Activated naive CD8-positive, alpha-beta T cell treated with anti-CD3 and anti-CD28 coated beads, Interleukin-2, amount 10 ng/mL, durations not matched to agents 7 days and 5 days (primary cell): Measurements from ENCODE around the gene MMRN1. TPM values are rescaled to one million over a fixed set of nuclear protein-coding genes. Genes with fewer than 3 reads are reported as not detected.
"Not testable (repeated sequence)": the region's sequence is repeated elsewhere in the genome, so short reads cannot be mapped to it uniquely, and the experiment has no call there.

Experiments
- ATAC-seq: fragments of 150-1000 bp; cut with Tn5 transposase; one replicate; pipeline ENCODE4 v1.10.0; 2021; ENCODE audit warnings: low read depth, moderate library complexity
- POLR2A ChIA-PET: fragments of 350-600 bp; sonication (Branson Sonifier 250); formaldehyde crosslinking; loops from one replicate; lab custom pipeline; 2021; ENCODE audit warnings: antibody characterized with exemption; lab: Charles Lee
- DNase-seq: peaks from one replicate; pipeline ENCODE4 v3.0.0; 2021
- H3K27ac Mint-ChIP-seq: one replicate; pipeline ENCODE4 v1.8.0; 2022; ENCODE audit warnings: mild to moderate bottlenecking, mixed read lengths
- H3K27me3 Mint-ChIP-seq: one replicate; pipeline ENCODE4 v1.8.0; 2022; ENCODE audit warnings: mild to moderate bottlenecking, moderate library complexity, mixed read lengths
- H3K36me3 Mint-ChIP-seq: one replicate; pipeline ENCODE4 v1.8.0; 2021; ENCODE audit warnings: mild to moderate bottlenecking, mixed read lengths
- H3K4me1 Mint-ChIP-seq: one replicate; pipeline ENCODE4 v1.8.0; 2021; ENCODE audit warnings: mixed read lengths
- H3K4me3 Mint-ChIP-seq: one replicate; pipeline ENCODE4 v1.8.0; 2022; ENCODE audit warnings: mild to moderate bottlenecking, moderate library complexity, mixed read lengths
- H3K9me3 Mint-ChIP-seq: one replicate; pipeline ENCODE4 v1.8.0; 2021; ENCODE audit warnings: mixed read lengths
- total RNA-seq, 2 experiments: library from RNA; stranded (reverse); gene quantifications; one replicate each; pipeline ENCODE4 v1.2.3, GENCODE V29; 2021

Gene MMRN1
- total RNA-seq, 2 experiments from 2014 or later: 0.28 to 0.43 TPM

GRCh38 chr4:89898304-89898716, 3.7 kb downstream of the MMRN1 start:
- POLR2A ChIA-PET: no interaction called here
- ATAC-seq (no peak), DNase-seq (no peak)
- Mint-ChIP-seq H3K4me1 (peaks cover 15% of the 10 kb centered on the region), H3K9me3 (no peaks in the 10 kb centered on the region), H3K27me3 (no peaks in the 10 kb centered on the region), H3K27ac (no peak overlapping the region), H3K4me3 (no peak overlapping the region), H3K36me3 (no peaks in the 10 kb centered on the region)

GRCh38 chr4:89899152-89899551, 4.5 kb downstream of the MMRN1 start:
- Mint-ChIP-seq H3K4me3 (no peak overlapping the region), H3K27ac (no peak overlapping the region), H3K4me1 (peaks cover 13% of the 10 kb centered on the region), H3K27me3 (no peaks in the 10 kb centered on the region), H3K9me3 (no peaks in the 10 kb centered on the region), H3K36me3 (no peaks in the 10 kb centered on the region)
- POLR2A ChIA-PET: no interaction called here
- ATAC-seq: no peak
- DNase-seq: no peak

- no peak for DNase-seq
- Mint-ChIP-seq H3K4me1 (peaks cover 9% of the 10 kb centered on the region), H3K27ac (no peak overlapping the region), H3K36me3 (no peaks in the 10 kb centered on the region), H3K27me3 (peaks cover 3% of the 10 kb centered on the region), H3K4me3 (no peak overlapping the region), H3K9me3 (no peaks in the 10 kb centered on the region)
- ATAC-seq: no peak
- POLR2A ChIA-PET: no interaction called here
Measured at GRCh38 chr4:89899854-89900253, 5.2 kb downstream of the MMRN1 start.

- POLR2A ChIA-PET, H3K4me3 Mint-ChIP-seq, H3K36me3 Mint-ChIP-seq, H3K4me1 Mint-ChIP-seq, H3K27ac Mint-ChIP-seq, H3K9me3 Mint-ChIP-seq: not testable (repeated sequence)
- peaks cover 17% of the 10 kb centered on the region for H3K27me3 Mint-ChIP-seq
- peak; percentile 38 for DNase-seq
- ATAC-seq: peak; percentile 85
Measured at GRCh38 chr4:89901808-89902431, 7.3 kb downstream of the MMRN1 start.

DNA sequence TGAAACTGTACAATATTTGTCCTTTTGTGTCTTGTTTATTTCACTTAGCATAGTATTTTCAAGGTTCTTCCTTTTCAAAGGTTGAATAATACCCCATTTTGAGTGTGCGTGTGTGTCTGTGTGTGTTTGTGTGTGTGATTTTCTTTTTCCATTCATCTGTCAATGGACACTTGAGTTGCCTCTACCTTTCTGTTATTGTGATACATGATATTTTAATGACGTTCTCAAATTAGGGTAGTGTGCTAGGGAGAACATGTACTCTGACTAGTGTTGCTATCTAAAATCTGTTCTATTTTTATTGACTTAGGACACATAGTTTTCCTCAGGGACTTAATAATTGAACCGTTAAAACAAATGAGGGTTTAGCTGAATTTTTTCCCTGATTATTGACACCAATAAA, 9.9 kb downstream of the MMRN1 start:
- POLR2A ChIA-PET: no interaction called here
- no peaks in the 10 kb centered on the region for H3K36me3 Mint-ChIP-seq

GRCh38 chr4:89906316-89906715, 11.7 kb downstream of the MMRN1 start:
- DNase-seq (no peak), ATAC-seq (no peak)
- Mint-ChIP-seq H3K27ac (no peak overlapping the region), H3K4me1 (peaks cover 2% of the 10 kb centered on the region), H3K27me3 (peaks cover 30% of the 10 kb centered on the region), H3K4me3 (no peak overlapping the region), H3K36me3 (no peaks in the 10 kb centered on the region), H3K9me3 (no peaks in the 10 kb centered on the region)
- POLR2A ChIA-PET: no interaction called here

More for the DNA sequence above, 9.9 kb downstream of the MMRN1 start:
- H3K4me1 Mint-ChIP-seq: peaks cover 2% of the 10 kb centered on the region
- H3K4me3 Mint-ChIP-seq: no peak overlapping the region
- no peak for DNase-seq
- no peaks in the 10 kb centered on the region for H3K9me3 Mint-ChIP-seq
- ATAC-seq: no peak
- no peak overlapping the region for H3K27ac Mint-ChIP-seq
- peaks cover 30% of the 10 kb centered on the region for H3K27me3 Mint-ChIP-seq

GRCh38 chr4:89906777-89907521, 12.3 kb downstream of the MMRN1 start:
- H3K4me1 Mint-ChIP-seq: peaks cover under 1% of the 10 kb centered on the region
- DNase-seq: no peak
- H3K27me3 Mint-ChIP-seq: peaks cover 30% of the 10 kb centered on the region
- ATAC-seq: no peak
- H3K36me3 Mint-ChIP-seq: no peaks in the 10 kb centered on the region
- POLR2A ChIA-PET: no interaction called here
- no peaks in the 10 kb centered on the region for H3K9me3 Mint-ChIP-seq
- H3K4me3 Mint-ChIP-seq: no peak overlapping the region
- H3K27ac Mint-ChIP-seq: no peak overlapping the region

- POLR2A ChIA-PET: no interaction called here
- ATAC-seq (no peak), DNase-seq (no peak)
- Mint-ChIP-seq H3K27ac (no peak overlapping the region), H3K4me1 (no peaks in the 10 kb centered on the region), H3K9me3 (no peaks in the 10 kb centered on the region), H3K27me3 (peaks cover 27% of the 10 kb centered on the region), H3K36me3 (no peaks in the 10 kb centered on the region), H3K4me3 (no peak overlapping the region)
Measured at GRCh38 chr4:89909889-89910288, 15.2 kb downstream of the MMRN1 start.

DNA sequence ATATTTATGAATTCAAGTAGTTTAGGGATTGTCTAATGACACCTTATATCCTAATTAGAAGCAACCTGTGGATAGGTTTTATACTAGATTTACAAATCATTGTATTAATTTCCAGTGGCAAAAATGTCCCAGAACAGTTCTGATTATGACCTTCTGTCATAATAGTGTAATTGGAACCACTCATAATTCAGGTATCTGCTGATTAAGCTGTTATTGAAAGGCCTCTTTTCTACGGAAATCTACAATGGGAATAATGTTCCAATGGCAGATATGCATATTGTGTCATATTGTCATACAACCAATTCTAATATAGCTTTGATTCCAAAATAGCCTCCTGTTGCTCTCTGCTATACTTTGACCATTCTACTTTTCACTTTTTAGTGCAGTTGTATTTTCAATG, 19.0 kb downstream of the MMRN1 start:
- DNase-seq: no peak
- H3K4me1 Mint-ChIP-seq: no peaks in the 10 kb centered on the region
- no peak for ATAC-seq
- no peak overlapping the region for H3K4me3 Mint-ChIP-seq
- peaks cover 20% of the 10 kb centered on the region for H3K27me3 Mint-ChIP-seq
- H3K27ac Mint-ChIP-seq: no peak overlapping the region
- no peaks in the 10 kb centered on the region for H3K36me3 Mint-ChIP-seq
- POLR2A ChIA-PET: no interaction called here
- no peaks in the 10 kb centered on the region for H3K9me3 Mint-ChIP-seq

DNA sequence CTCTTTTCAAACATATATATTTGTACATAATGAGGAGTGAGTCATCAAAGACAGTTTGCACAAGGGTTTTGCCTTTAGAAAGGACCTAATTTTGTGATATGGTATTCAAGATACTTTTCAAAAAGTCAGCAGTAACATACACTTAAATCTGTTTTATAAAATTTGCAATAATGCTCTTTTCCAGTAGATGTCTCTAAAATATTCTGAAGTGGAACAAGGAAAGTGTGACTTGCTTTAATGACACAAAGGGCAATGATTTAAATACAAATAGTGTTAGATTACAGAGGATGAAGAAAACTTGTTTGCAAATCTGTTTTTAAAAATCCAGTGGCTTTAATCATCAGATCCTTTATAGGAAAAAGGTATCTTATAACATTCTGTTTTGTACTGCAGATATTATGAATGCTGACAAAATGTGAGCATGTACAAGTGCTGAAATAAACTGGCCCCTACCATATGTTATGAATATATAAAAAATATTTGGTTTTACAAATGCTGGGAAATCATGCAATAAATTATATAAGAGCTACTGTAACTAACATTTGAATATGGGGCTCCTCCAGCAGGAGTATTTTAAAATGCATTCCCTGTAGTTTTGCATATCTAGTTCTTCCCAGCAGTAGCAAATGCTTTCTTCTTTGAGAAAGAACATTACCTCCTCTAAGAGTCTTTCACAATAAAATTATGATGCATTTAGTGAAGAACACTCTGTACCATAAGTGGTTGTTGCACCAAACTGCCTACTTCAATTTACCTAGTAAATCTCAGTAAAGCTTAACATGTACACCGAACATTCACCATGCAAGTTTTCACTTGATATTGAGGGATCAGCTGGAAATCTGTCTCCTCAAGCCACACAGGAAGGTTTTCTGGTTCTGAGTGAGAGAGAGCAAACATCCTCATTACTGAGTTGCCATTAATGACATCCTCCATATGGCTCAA, 20.2 kb downstream of the MMRN1 start:
- no peak overlapping the region for H3K4me3 Mint-ChIP-seq
- no peak overlapping the region for H3K27ac Mint-ChIP-seq
- POLR2A ChIA-PET: interaction anchor here (0.6 kb wide), 2 partner anchors 464 to 469 kb away, joined by 3 read pairs; no protein-coding TSS in a partner anchor
- H3K9me3 Mint-ChIP-seq: no peaks in the 10 kb centered on the region
- DNase-seq: no peak
- no peaks in the 10 kb centered on the region for H3K36me3 Mint-ChIP-seq
- no peak for ATAC-seq
- H3K4me1 Mint-ChIP-seq: no peaks in the 10 kb centered on the region
- peaks cover 18% of the 10 kb centered on the region for H3K27me3 Mint-ChIP-seq

DNA sequence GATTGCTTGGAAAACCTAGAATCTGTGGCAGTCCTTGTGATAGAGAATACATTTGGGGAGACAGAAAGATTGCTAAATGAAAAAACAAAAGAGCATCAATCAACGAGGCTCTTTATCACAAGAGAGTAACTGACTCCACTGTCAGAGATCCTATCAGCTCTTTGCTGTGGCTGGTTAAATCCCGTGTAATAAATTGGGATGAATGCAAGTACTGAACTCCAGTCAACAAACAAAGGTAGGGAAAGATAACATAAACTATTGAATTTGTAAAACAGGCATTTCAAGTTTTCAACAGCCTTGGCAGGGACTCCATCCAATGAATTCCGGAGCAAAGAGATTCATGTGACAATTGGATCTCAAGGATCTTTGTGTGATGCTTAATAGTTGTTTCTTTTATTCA, 21.3 kb downstream of the MMRN1 start:
- peaks cover 22% of the 10 kb centered on the region for H3K27me3 Mint-ChIP-seq
- no peak for DNase-seq
- no peak overlapping the region for H3K27ac Mint-ChIP-seq
- H3K36me3 Mint-ChIP-seq: no peaks in the 10 kb centered on the region
- H3K4me1 Mint-ChIP-seq: no peaks in the 10 kb centered on the region
- ATAC-seq: no peak
- H3K4me3 Mint-ChIP-seq: no peak overlapping the region
- POLR2A ChIA-PET: interaction anchor here (0.6 kb wide), 2 partner anchors 465 to 470 kb away, joined by 3 read pairs; no protein-coding TSS in a partner anchor
- no peaks in the 10 kb centered on the region for H3K9me3 Mint-ChIP-seq

- no peak for DNase-seq
- Mint-ChIP-seq H3K36me3 (no peaks in the 10 kb centered on the region), H3K27ac (no peak overlapping the region), H3K9me3 (no peaks in the 10 kb centered on the region), H3K27me3 (peaks cover 15% of the 10 kb centered on the region), H3K4me1 (no peaks in the 10 kb centered on the region), H3K4me3 (no peak overlapping the region)
- no peak for ATAC-seq
- POLR2A ChIA-PET: no interaction called here
Measured at GRCh38 chr4:89922848-89923416, 28.3 kb downstream of the MMRN1 start.

- DNase-seq (no peak), ATAC-seq (no peak)
- POLR2A ChIA-PET: no interaction called here
- peaks cover 2% of the 10 kb centered on the region for H3K27me3 Mint-ChIP-seq
- peaks cover 6% of the 10 kb centered on the region for H3K9me3 Mint-ChIP-seq
- H3K4me1 Mint-ChIP-seq: peaks cover 13% of the 10 kb centered on the region
- peak overlapping the region; percentile 1 for H3K27ac Mint-ChIP-seq
- H3K4me3 Mint-ChIP-seq: no peak overlapping the region
- peaks cover 5% of the 10 kb centered on the region for H3K36me3 Mint-ChIP-seq
Measured at GRCh38 chr4:89928838-89929237, 34.2 kb downstream of the MMRN1 start.
